ENCODE measurements around the gene ERCC2. TPM values are rescaled to one million over a fixed set of nuclear protein-coding genes. Genes with fewer than 3 reads are reported as not detected.

Gene ERCC2
- total RNA-seq, 1 donor = 29.1 TPM

GRCh38 chr19:45306518-45307027 is 63.8 kb downstream of the ERCC2 start:
- DNase-seq (ENCODE audit: low read depth in 2 of 3, low spot score in 2 of 3) = no peak

DNA sequence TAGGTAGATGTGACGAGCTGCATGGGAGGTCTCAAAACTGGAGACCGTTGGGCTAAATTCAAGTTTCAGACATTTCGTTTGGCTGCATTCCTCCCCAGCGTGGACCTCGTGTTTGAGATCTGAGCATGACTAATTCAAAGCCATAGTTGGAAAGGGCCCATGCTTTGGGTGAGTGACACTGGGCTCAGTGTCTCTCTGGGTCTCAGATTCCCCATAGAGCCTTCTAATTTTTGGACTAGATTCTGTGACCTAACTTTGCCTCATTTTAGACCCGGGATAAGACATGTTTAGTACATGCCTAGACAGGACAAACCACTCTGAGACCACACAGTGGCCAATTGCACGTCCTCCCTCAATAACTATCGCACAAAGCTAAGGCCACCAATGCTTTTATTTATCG is 64.3 kb downstream of the ERCC2 start:
- DNase-seq (ENCODE audit: low read depth in 2 of 3, low spot score in 2 of 3) = no peak

DNA sequence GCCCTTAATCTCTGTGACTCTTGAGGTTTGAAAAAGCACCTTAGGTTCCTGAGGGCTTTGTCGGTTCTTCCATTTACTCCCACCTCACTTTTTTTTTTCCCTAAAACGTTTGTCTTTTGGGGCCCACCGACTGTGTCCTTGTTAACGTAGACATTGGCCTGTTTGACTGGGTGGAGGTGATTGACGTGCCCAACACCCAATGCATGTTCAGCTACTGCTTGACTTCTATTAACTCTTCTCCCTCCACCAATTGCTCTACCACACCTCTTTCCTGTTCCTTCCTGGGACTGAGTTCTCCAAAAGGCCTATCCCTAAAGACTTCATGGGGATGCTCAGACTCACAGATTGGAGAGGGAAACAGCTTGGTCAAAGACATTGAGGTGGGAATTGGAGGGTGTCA is 65.0 kb downstream of the ERCC2 start:
- no peak for DNase-seq (ENCODE audit: low read depth in 2 of 3, low spot score in 2 of 3)

- no peak for DNase-seq (ENCODE audit: low read depth in 2 of 3, low spot score in 2 of 3)
These were observed 65.4 kb downstream of the ERCC2 start for GRCh38 chr19:45305007-45305406.

- DNase-seq (ENCODE audit: low read depth in 2 of 3, low spot score in 2 of 3) = no peak
These were observed 66.0 kb downstream of the ERCC2 start for GRCh38 chr19:45304141-45304926.

- no peak for DNase-seq (ENCODE audit: low read depth in 2 of 3, low spot score in 2 of 3)
These were observed 66.9 kb downstream of the ERCC2 start for GRCh38 chr19:45303269-45304060.

DNA sequence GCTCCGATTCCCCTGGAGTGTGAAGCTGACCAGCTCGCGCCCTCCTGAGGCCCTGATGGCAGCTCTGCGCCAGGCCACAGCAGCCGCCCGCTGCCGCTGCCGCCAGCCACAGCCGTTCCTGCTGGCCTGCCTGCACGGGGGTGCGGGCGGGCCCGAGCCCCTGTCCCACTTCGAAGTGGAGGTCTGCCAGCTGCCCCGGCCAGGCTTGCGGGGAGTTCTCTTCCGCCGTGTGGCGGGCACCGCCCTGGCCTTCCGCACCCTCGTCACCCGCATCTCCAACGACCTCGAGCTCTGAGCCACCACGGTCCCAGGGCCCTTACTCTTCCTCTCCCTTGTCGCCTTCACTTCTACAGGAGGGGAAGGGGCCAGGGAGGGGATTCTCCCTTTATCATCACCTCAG is 68.0 kb downstream of the ERCC2 start:
- no peak for DNase-seq (ENCODE audit: low read depth in 2 of 3, low spot score in 2 of 3)

Other genes starting within 250 kb of the ERCC2 start
- 1.6 TPM for gene NKPD1, start 209.6 kb downstream of the ERCC2 start, total RNA-seq
- gene TRAPPC6A, start 192.3 kb downstream of the ERCC2 start, total RNA-seq = 61.9 TPM
- gene BLOC1S3, start 191.8 kb downstream of the ERCC2 start, total RNA-seq = 6.2 TPM
- 0.54 TPM for gene EXOC3L2, start 125.2 kb downstream of the ERCC2 start, total RNA-seq
- 13.5 TPM for gene MARK4, start 119.3 kb downstream of the ERCC2 start, total RNA-seq
- gene CKM, start 47.7 kb downstream of the ERCC2 start, total RNA-seq = 0.27 TPM
- gene KLC3, start 29.8 kb downstream of the ERCC2 start, total RNA-seq = under 0.01 TPM
- 2.7 TPM for gene PPP1R13L, start 34.5 kb upstream of the ERCC2 start, total RNA-seq
- 4.3 TPM for gene POLR1G, start 36.1 kb upstream of the ERCC2 start, total RNA-seq
- gene ERCC1, start 53.3 kb upstream of the ERCC2 start, total RNA-seq = 95.3 TPM
- 300 TPM for gene FOSB, start 97.4 kb upstream of the ERCC2 start, total RNA-seq
- gene RTN2, start 126.5 kb upstream of the ERCC2 start, total RNA-seq = 11.8 TPM
- gene PPM1N, start 127.9 kb upstream of the ERCC2 start, total RNA-seq = 1.9 TPM
- 116 TPM for gene VASP, start 136.9 kb upstream of the ERCC2 start, total RNA-seq
- gene OPA3, start 214.2 kb upstream of the ERCC2 start, total RNA-seq = 5.9 TPM
- not detected for gene GPR4, start 231.6 kb upstream of the ERCC2 start, total RNA-seq